ENCODE data around the gene GNB1.

GRCh38 chr1:1924849-1925248 lies 34.0 kb upstream of the GNB1 start:
- TF ChIP-seq POLR2A (IDR thresholded peaks at IDR 0.05) (no peak), POLR2AphosphoS5 (IDR thresholded peaks at IDR 0.05; ENCODE audit: insufficient read depth in 1 of 2, low read depth in 1 of 2) (no peak)
- TF ChIP-seq, protein P1, sequence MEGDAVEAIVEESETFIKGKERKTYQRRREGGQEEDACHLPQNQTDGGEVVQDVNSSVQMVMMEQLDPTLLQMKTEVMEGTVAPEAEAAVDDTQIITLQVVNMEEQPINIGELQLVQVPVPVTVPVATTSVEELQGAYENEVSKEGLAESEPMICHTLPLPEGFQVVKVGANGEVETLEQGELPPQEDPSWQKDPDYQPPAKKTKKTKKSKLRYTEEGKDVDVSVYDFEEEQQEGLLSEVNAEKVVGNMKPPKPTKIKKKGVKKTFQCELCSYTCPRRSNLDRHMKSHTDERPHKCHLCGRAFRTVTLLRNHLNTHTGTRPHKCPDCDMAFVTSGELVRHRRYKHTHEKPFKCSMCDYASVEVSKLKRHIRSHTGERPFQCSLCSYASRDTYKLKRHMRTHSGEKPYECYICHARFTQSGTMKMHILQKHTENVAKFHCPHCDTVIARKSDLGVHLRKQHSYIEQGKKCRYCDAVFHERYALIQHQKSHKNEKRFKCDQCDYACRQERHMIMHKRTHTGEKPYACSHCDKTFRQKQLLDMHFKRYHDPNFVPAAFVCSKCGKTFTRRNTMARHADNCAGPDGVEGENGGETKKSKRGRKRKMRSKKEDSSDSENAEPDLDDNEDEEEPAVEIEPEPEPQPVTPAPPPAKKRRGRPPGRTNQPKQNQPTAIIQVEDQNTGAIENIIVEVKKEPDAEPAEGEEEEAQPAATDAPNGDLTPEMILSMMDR (IDR thresholded peaks at IDR 0.05): no peak

All from vagina (tissue), 2 donors.